ENCODE data around the gene STK17A. TPM values are rescaled to one million over a fixed set of nuclear protein-coding genes. Genes with fewer than 3 reads are reported as not detected.
"Not testable (repeated sequence)": the region's sequence is repeated elsewhere in the genome, so short reads cannot be mapped to it uniquely, and the experiment has no call there.

Gene STK17A
- total RNA-seq, 2 donors from 2014 or later = 21.1 to 32.2 TPM

GRCh38 chr7:43560742-43561330, 22.1 kb upstream of the STK17A start:
- no peak for DNase-seq (ENCODE audit: low spot score)
- intact Hi-C loops (cut with DNase I) = no loop called here

GRCh38 chr7:43562383-43562782, 20.5 kb upstream of the STK17A start:
- intact Hi-C loops (cut with DNase I) = no loop called here
- DNase-seq (ENCODE audit: low spot score) = no peak

GRCh38 chr7:43565786-43566185, 17.1 kb upstream of the STK17A start:
- intact Hi-C loops (cut with DNase I) = no loop called here
- no peak for DNase-seq (ENCODE audit: low spot score)

- intact Hi-C loops (cut with DNase I) = no loop called here
- no peak for DNase-seq (ENCODE audit: low spot score)
Measured at GRCh38 chr7:43568529-43568928, 14.4 kb upstream of the STK17A start.

- DNase-seq (ENCODE audit: low spot score) = no peak
- intact Hi-C loops (cut with DNase I) = no loop called here
Measured at GRCh38 chr7:43569424-43569823, 13.5 kb upstream of the STK17A start.

GRCh38 chr7:43570688-43571365, 12.1 kb upstream of the STK17A start:
- no peak for DNase-seq (ENCODE audit: low spot score)
- intact Hi-C loops (cut with DNase I) = loop anchor here in 1 of 2 donors (2.0 kb wide), 1 partner anchor 18 kb away; no protein-coding TSS in a partner anchor

- DNase-seq (ENCODE audit: low spot score) = no peak
- intact Hi-C loops (cut with DNase I) = no loop called here
Measured at GRCh38 chr7:43572516-43573049, 10.3 kb upstream of the STK17A start.

- intact Hi-C loops (cut with DNase I); DNase-seq (ENCODE audit: low spot score): not testable (repeated sequence)
Measured at GRCh38 chr7:43573832-43574231, 9.1 kb upstream of the STK17A start.

GRCh38 chr7:43575506-43575905, 7.4 kb upstream of the STK17A start:
- intact Hi-C loops (cut with DNase I) = no loop called here
- DNase-seq (ENCODE audit: low spot score) = no peak

GRCh38 chr7:43576241-43576640, 6.7 kb upstream of the STK17A start:
- intact Hi-C loops (cut with DNase I) = no loop called here

GRCh38 chr7:43577485-43577951, 5.4 kb upstream of the STK17A start:
- intact Hi-C loops (cut with DNase I) = no loop called here
- no peak for DNase-seq (ENCODE audit: low spot score)

More at GRCh38 chr7:43576241-43576640, 6.7 kb upstream of the STK17A start:
- no peak for DNase-seq (ENCODE audit: low spot score)

GRCh38 chr7:43583424-43584194, 701 bp downstream of the STK17A start:
- DNase-seq (ENCODE audit: low spot score) = peak; percentile 92
- intact Hi-C loops (cut with DNase I) = loop anchor here (2.0 to 10.0 kb wide), 5 partner anchors 61 to 254 kb away; no protein-coding TSS in a partner anchor

GRCh38 chr7:43584195-43584586, 1.3 kb downstream of the STK17A start:
- intact Hi-C loops (cut with DNase I) = loop anchor here (5.0 to 10.0 kb wide), 4 partner anchors 61 to 253 kb away; no protein-coding TSS in a partner anchor
- no peak for DNase-seq (ENCODE audit: low spot score)

GRCh38 chr7:43584733-43585132, 1.8 kb downstream of the STK17A start:
- DNase-seq (ENCODE audit: low spot score) = not testable (repeated sequence)

GRCh38 chr7:43585562-43585961, 2.7 kb downstream of the STK17A start:
- DNase-seq (ENCODE audit: low spot score) = no peak
- intact Hi-C loops (cut with DNase I) = loop anchor here in 1 of 2 donors (10.0 kb wide), 1 partner anchor 59 kb away; no protein-coding TSS in a partner anchor

More at GRCh38 chr7:43584733-43585132, 1.8 kb downstream of the STK17A start:
- intact Hi-C loops (cut with DNase I) = loop anchor here (5.0 to 10.0 kb wide), 4 partner anchors 60 to 253 kb away; no protein-coding TSS in a partner anchor

GRCh38 chr7:43586251-43586900, 3.5 kb downstream of the STK17A start:
- DNase-seq (ENCODE audit: low spot score) = no peak
- intact Hi-C loops (cut with DNase I) = loop anchor here in 1 of 2 donors (10.0 kb wide), 1 partner anchor 58 kb away; no protein-coding TSS in a partner anchor

- intact Hi-C loops (cut with DNase I) = loop anchor here in 1 of 2 donors (10.0 kb wide), 1 partner anchor 56 kb away; no protein-coding TSS in a partner anchor
Measured at GRCh38 chr7:43588477-43589132, 5.7 kb downstream of the STK17A start.

GRCh38 chr7:43589133-43589478, 6.2 kb downstream of the STK17A start:
- intact Hi-C loops (cut with DNase I) = loop anchor here in 1 of 2 donors (10.0 kb wide), 1 partner anchor 56 kb away; no protein-coding TSS in a partner anchor

More at GRCh38 chr7:43588477-43589132, 5.7 kb downstream of the STK17A start:
- DNase-seq (ENCODE audit: low spot score) = no peak

More at GRCh38 chr7:43589133-43589478, 6.2 kb downstream of the STK17A start:
- no peak for DNase-seq (ENCODE audit: low spot score)
